ENCODE results near the gene TAOK3.
"Not testable (repeated sequence)": the region's sequence is repeated elsewhere in the genome, so short reads cannot be mapped to it uniquely, and the experiment has no call there.

TAOK3 gene

GRCh38 chr12:118282767-118283166 lies 89.9 kb downstream of the TAOK3 start:
- Histone ChIP-seq H3K4me1 (ENCODE audit: insufficient read depth, low read length, severe bottlenecking) (no peaks in the 10 kb centered on the region), H3K36me3 (ENCODE audit: insufficient read depth, low read length) (peaks cover 7% of the 10 kb centered on the region; the same call in 1 of the 2 replicates), H3K4me2 (ENCODE audit: low read length) (no peak overlapping the region), H3K9ac (ENCODE audit: low read length) (no peak overlapping the region), H3K4me3 (ENCODE audit: low read depth, low read length, poor library complexity, severe bottlenecking) (no peak overlapping the region), H3K27ac (ENCODE audit: low read depth, low read length, poor library complexity, severe bottlenecking) (no peak overlapping the region), H3K27me3 (ENCODE audit: insufficient read depth, low read length) (no peaks in the 10 kb centered on the region), H3K79me2 (ENCODE audit: insufficient read depth, low read length) (no peaks in the 10 kb centered on the region; the same call in 1 of the 2 replicates), H2AFZ (ENCODE audit: low read length) (no peak overlapping the region), H3F3A (ENCODE audit: insufficient read depth, low read length) (no peaks in the 10 kb centered on the region), H3K9me3 (ENCODE audit: low read length) (no peaks in the 10 kb centered on the region), H3K9me2 (ENCODE audit: low read depth, low read length) (no peaks in the 10 kb centered on the region), H4K20me1 (ENCODE audit: insufficient read depth, low read length) (no peaks in the 10 kb centered on the region)
- TF ChIP-seq CTCF (IDR thresholded peaks at IDR 0.05; ENCODE audit: low read length) (no peak), EZH2 (IDR thresholded peaks at IDR 0.05; ENCODE audit: borderline replicate concordance, low read length) (no peak)

- not testable (repeated sequence) for H3K27me3 ChIP-seq (ENCODE audit: insufficient read depth, low read length); H3K27ac ChIP-seq (ENCODE audit: low read depth, low read length, poor library complexity, severe bottlenecking); H2AFZ ChIP-seq (ENCODE audit: low read length); H4K20me1 ChIP-seq (ENCODE audit: insufficient read depth, low read length); H3K4me1 ChIP-seq (ENCODE audit: insufficient read depth, low read length, severe bottlenecking); H3K4me3 ChIP-seq (ENCODE audit: low read depth, low read length, poor library complexity, severe bottlenecking); H3F3A ChIP-seq (ENCODE audit: insufficient read depth, low read length); H3K36me3 ChIP-seq (ENCODE audit: insufficient read depth, low read length); H3K79me2 ChIP-seq (ENCODE audit: insufficient read depth, low read length); H3K4me2 ChIP-seq (ENCODE audit: low read length); H3K9me3 ChIP-seq (ENCODE audit: low read length); H3K9me2 ChIP-seq (ENCODE audit: low read depth, low read length); H3K9ac ChIP-seq (ENCODE audit: low read length)
Observed at GRCh38 chr12:118278288-118278687, 94.4 kb downstream of the TAOK3 start.

- no peak overlapping the region for H2AFZ ChIP-seq (ENCODE audit: low read length)
- no peaks in the 10 kb centered on the region for H3K79me2 ChIP-seq (ENCODE audit: insufficient read depth, low read length)
- H3K9me3 ChIP-seq (ENCODE audit: low read length), result no peaks in the 10 kb centered on the region
- H3K27ac ChIP-seq (ENCODE audit: low read depth, low read length, poor library complexity, severe bottlenecking), result no peak overlapping the region
- no peaks in the 10 kb centered on the region for H4K20me1 ChIP-seq (ENCODE audit: insufficient read depth, low read length)
- H3F3A ChIP-seq (ENCODE audit: insufficient read depth, low read length), result no peaks in the 10 kb centered on the region; the same call in 1 of the 2 replicates
- H3K4me2 ChIP-seq (ENCODE audit: low read length), result no peak overlapping the region
- no peaks in the 10 kb centered on the region for H3K9me2 ChIP-seq (ENCODE audit: low read depth, low read length)
- H3K4me1 ChIP-seq (ENCODE audit: insufficient read depth, low read length, severe bottlenecking), result no peaks in the 10 kb centered on the region
- H3K27me3 ChIP-seq (ENCODE audit: insufficient read depth, low read length), result no peaks in the 10 kb centered on the region
- H3K9ac ChIP-seq (ENCODE audit: low read length), result no peak overlapping the region
- H3K36me3 ChIP-seq (ENCODE audit: insufficient read depth, low read length), result no peaks in the 10 kb centered on the region
- H3K4me3 ChIP-seq (ENCODE audit: low read depth, low read length, poor library complexity, severe bottlenecking), result no peak overlapping the region
- TF ChIP-seq EZH2 (IDR thresholded peaks at IDR 0.05; ENCODE audit: borderline replicate concordance, low read length) (no peak), CTCF (IDR thresholded peaks at IDR 0.05; ENCODE audit: low read length) (no peak)
Observed at GRCh38 chr12:118274066-118274465, 98.6 kb downstream of the TAOK3 start.

GRCh38 chr12:118271770-118272417 lies 100.8 kb downstream of the TAOK3 start:
- Histone ChIP-seq H3K9me2 (ENCODE audit: low read depth, low read length) (no peaks in the 10 kb centered on the region), H3F3A (ENCODE audit: insufficient read depth, low read length) (no peaks in the 10 kb centered on the region; the same call in 1 of the 2 replicates), H3K4me3 (ENCODE audit: low read depth, low read length, poor library complexity, severe bottlenecking) (no peak overlapping the region), H3K9ac (ENCODE audit: low read length) (no peak overlapping the region), H4K20me1 (ENCODE audit: insufficient read depth, low read length) (no peaks in the 10 kb centered on the region), H3K36me3 (ENCODE audit: insufficient read depth, low read length) (no peaks in the 10 kb centered on the region), H2AFZ (ENCODE audit: low read length) (no peak overlapping the region), H3K4me1 (ENCODE audit: insufficient read depth, low read length, severe bottlenecking) (no peaks in the 10 kb centered on the region), H3K79me2 (ENCODE audit: insufficient read depth, low read length) (no peaks in the 10 kb centered on the region), H3K9me3 (ENCODE audit: low read length) (no peaks in the 10 kb centered on the region), H3K27ac (ENCODE audit: low read depth, low read length, poor library complexity, severe bottlenecking) (no peak overlapping the region), H3K27me3 (ENCODE audit: insufficient read depth, low read length) (no peaks in the 10 kb centered on the region), H3K4me2 (ENCODE audit: low read length) (no peak overlapping the region)
- no peak for TF ChIP-seq EZH2 (IDR thresholded peaks at IDR 0.05; ENCODE audit: borderline replicate concordance, low read length)
- no peak for TF ChIP-seq CTCF (IDR thresholded peaks at IDR 0.05; ENCODE audit: low read length)

Measured in OCI-LY1 (cell line).